ENCODE measurements around the gene SETBP1.

The SETBP1 gene

DNA sequence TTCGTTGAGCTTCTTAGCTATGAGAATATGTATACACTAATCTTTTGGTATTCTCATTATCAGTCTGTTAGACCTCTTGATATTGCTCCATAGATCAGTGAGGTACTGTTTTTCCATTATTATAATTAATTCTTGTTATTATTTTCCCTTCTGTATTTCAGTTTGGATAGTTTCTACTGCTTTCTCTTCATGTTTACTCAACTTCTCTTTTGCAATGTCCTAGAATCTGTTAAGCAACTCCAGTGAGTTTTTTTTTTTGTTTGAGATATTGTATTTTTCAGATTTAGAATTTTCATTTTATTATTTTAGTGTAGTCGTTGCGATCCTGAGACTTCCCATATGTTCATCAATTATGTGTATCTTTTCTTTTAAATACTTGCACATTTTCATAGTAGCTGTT is 260.8 kb downstream of the SETBP1 start:
- TF ChIP-seq TCF4 (CRISPR knock-in tag; IDR thresholded peaks at IDR 0.05; ENCODE audit: borderline replicate concordance) (no peak), ISL1 (CRISPR knock-in tag; IDR thresholded peaks at IDR 0.05) (no peak), ZC3H10 (CRISPR knock-in tag; IDR thresholded peaks at IDR 0.05) (no peak), ZFP30 (CRISPR knock-in tag; IDR thresholded peaks at IDR 0.05) (no peak), ZFP3 (CRISPR knock-in tag; IDR thresholded peaks at IDR 0.05) (no peak), BACH2 (CRISPR knock-in tag; IDR thresholded peaks at IDR 0.05; ENCODE audit: borderline replicate concordance) (no peak), ZNF8 (CRISPR knock-in tag; IDR thresholded peaks at IDR 0.05) (no peak), OSR1 (CRISPR knock-in tag; IDR thresholded peaks at IDR 0.05) (no peak), RARB (CRISPR knock-in tag; IDR thresholded peaks at IDR 0.05) (no peak), ARNTL (CRISPR knock-in tag; IDR thresholded peaks at IDR 0.05; ENCODE audit: borderline replicate concordance, low read depth) (no peak), TOX (CRISPR knock-in tag; IDR thresholded peaks at IDR 0.05; ENCODE audit: borderline replicate concordance) (no peak), PPARA (CRISPR knock-in tag; IDR thresholded peaks at IDR 0.05; ENCODE audit: borderline replicate concordance) (no peak), SNAI2 (CRISPR knock-in tag; IDR thresholded peaks at IDR 0.05) (no peak), ESRRG (CRISPR knock-in tag; IDR thresholded peaks at IDR 0.05) (no peak), GLIS3 (CRISPR knock-in tag; IDR thresholded peaks at IDR 0.05) (no peak)
- TF ChIP-seq, protein P1, sequence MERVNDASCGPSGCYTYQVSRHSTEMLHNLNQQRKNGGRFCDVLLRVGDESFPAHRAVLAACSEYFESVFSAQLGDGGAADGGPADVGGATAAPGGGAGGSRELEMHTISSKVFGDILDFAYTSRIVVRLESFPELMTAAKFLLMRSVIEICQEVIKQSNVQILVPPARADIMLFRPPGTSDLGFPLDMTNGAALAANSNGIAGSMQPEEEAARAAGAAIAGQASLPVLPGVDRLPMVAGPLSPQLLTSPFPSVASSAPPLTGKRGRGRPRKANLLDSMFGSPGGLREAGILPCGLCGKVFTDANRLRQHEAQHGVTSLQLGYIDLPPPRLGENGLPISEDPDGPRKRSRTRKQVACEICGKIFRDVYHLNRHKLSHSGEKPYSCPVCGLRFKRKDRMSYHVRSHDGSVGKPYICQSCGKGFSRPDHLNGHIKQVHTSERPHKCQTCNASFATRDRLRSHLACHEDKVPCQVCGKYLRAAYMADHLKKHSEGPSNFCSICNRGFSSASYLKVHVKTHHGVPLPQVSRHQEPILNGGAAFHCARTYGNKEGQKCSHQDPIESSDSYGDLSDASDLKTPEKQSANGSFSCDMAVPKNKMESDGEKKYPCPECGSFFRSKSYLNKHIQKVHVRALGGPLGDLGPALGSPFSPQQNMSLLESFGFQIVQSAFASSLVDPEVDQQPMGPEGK (CRISPR knock-in tag; IDR thresholded peaks at IDR 0.05; ENCODE audit: borderline replicate concordance): no peak
- TF ChIP-seq, protein P2, sequence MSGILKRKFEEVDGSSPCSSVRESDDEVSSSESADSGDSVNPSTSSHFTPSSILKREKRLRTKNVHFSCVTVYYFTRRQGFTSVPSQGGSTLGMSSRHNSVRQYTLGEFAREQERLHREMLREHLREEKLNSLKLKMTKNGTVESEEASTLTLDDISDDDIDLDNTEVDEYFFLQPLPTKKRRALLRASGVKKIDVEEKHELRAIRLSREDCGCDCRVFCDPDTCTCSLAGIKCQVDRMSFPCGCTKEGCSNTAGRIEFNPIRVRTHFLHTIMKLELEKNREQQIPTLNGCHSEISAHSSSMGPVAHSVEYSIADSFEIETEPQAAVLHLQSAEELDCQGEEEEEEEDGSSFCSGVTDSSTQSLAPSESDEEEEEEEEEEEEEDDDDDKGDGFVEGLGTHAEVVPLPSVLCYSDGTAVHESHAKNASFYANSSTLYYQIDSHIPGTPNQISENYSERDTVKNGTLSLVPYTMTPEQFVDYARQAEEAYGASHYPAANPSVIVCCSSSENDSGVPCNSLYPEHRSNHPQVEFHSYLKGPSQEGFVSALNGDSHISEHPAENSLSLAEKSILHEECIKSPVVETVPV (CRISPR knock-in tag; IDR thresholded peaks at IDR 0.05): no peak
- TF ChIP-seq, protein P3, sequence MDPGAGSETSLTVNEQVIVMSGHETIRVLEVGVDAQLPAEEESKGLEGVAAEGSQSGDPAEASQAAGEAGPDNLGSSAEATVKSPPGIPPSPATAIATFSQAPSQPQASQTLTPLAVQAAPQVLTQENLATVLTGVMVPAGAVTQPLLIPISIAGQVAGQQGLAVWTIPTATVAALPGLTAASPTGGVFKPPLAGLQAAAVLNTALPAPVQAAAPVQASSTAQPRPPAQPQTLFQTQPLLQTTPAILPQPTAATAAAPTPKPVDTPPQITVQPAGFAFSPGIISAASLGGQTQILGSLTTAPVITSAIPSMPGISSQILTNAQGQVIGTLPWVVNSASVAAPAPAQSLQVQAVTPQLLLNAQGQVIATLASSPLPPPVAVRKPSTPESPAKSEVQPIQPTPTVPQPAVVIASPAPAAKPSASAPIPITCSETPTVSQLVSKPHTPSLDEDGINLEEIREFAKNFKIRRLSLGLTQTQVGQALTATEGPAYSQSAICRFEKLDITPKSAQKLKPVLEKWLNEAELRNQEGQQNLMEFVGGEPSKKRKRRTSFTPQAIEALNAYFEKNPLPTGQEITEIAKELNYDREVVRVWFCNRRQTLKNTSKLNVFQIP (CRISPR knock-in tag; IDR thresholded peaks at IDR 0.05; ENCODE audit: borderline replicate concordance, low read depth): no peak
- TF ChIP-seq, protein P4, sequence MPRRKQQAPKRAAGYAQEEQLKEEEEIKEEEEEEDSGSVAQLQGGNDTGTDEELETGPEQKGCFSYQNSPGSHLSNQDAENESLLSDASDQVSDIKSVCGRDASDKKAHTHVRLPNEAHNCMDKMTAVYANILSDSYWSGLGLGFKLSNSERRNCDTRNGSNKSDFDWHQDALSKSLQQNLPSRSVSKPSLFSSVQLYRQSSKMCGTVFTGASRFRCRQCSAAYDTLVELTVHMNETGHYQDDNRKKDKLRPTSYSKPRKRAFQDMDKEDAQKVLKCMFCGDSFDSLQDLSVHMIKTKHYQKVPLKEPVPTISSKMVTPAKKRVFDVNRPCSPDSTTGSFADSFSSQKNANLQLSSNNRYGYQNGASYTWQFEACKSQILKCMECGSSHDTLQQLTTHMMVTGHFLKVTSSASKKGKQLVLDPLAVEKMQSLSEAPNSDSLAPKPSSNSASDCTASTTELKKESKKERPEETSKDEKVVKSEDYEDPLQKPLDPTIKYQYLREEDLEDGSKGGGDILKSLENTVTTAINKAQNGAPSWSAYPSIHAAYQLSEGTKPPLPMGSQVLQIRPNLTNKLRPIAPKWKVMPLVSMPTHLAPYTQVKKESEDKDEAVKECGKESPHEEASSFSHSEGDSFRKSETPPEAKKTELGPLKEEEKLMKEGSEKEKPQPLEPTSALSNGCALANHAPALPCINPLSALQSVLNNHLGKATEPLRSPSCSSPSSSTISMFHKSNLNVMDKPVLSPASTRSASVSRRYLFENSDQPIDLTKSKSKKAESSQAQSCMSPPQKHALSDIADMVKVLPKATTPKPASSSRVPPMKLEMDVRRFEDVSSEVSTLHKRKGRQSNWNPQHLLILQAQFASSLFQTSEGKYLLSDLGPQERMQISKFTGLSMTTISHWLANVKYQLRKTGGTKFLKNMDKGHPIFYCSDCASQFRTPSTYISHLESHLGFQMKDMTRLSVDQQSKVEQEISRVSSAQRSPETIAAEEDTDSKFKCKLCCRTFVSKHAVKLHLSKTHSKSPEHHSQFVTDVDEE (CRISPR knock-in tag; IDR thresholded peaks at IDR 0.05): no peak
- TF ChIP-seq, protein P5, sequence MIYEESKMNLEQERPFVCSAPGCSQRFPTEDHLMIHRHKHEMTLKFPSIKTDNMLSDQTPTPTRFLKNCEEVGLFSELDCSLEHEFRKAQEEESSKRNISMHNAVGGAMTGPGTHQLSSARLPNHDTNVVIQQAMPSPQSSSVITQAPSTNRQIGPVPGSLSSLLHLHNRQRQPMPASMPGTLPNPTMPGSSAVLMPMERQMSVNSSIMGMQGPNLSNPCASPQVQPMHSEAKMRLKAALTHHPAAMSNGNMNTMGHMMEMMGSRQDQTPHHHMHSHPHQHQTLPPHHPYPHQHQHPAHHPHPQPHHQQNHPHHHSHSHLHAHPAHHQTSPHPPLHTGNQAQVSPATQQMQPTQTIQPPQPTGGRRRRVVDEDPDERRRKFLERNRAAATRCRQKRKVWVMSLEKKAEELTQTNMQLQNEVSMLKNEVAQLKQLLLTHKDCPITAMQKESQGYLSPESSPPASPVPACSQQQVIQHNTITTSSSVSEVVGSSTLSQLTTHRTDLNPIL (CRISPR knock-in tag; IDR thresholded peaks at IDR 0.05; ENCODE audit: low read depth): no peak
- ATAC-seq: no peak

DNA sequence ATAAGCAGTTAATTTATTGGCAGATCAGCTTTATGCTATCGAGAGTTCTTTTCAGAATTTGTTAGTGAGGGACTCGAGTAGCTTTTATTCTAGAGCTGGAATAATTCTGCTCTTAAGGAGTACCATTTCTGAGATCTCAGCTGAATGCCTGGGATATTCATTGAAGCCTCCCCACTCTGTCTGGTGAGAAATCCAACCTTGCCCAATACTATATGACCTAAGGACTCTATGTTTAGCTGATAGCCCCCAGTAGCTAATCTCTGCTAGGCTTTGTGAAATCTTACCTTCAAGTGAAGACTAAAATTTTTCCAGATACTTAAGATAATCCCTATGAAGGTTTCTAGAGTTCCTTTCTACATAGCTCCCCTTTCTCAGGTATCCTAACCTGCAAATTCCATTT is 261.4 kb downstream of the SETBP1 start:
- ATAC-seq: no peak
- TF ChIP-seq GLIS3 (CRISPR knock-in tag; IDR thresholded peaks at IDR 0.05): no peak
- TF ChIP-seq OSR1 (CRISPR knock-in tag; IDR thresholded peaks at IDR 0.05): no peak
- TF ChIP-seq PPARA (CRISPR knock-in tag; IDR thresholded peaks at IDR 0.05; ENCODE audit: borderline replicate concordance): no peak

DNA sequence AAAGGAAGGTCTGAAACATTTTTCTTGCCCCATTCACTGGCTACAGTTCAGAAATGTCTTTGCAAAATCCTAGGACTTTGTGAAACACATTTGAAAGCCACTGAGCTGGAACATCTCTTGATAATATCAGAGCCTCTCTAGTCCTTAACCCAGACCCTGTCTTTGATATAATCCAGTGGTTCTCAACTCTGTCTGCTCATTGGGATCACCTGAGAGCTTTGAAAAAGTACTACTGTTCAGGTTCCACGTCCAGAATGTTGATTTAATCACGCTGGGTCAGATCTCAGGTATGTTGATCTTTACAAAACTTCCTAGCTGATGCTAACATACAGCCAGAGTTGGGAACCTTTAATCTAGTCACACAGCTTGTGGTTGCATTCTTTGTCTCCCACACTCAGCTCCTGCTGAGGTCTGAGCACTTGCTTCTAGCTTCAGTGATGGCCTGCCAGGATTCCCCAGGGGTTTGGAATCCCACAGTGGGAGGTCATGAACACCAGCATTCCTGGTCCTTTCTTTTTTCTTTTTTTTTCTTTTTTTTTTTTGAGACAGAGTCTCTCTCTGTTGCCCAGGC is 262.7 kb downstream of the SETBP1 start:
- TF ChIP-seq RARB (CRISPR knock-in tag; IDR thresholded peaks at IDR 0.05): no peak
- TF ChIP-seq ZFP3 (CRISPR knock-in tag; IDR thresholded peaks at IDR 0.05): no peak
- TF ChIP-seq ISL1 (CRISPR knock-in tag; IDR thresholded peaks at IDR 0.05): no peak
- TF ChIP-seq ZNF8 (CRISPR knock-in tag; IDR thresholded peaks at IDR 0.05): no peak
- TF ChIP-seq, protein P1 (CRISPR knock-in tag; IDR thresholded peaks at IDR 0.05; ENCODE audit: borderline replicate concordance): no peak
- no peak for TF ChIP-seq GLIS3 (CRISPR knock-in tag; IDR thresholded peaks at IDR 0.05)
- TF ChIP-seq, protein P3 (CRISPR knock-in tag; IDR thresholded peaks at IDR 0.05; ENCODE audit: borderline replicate concordance, low read depth): no peak
- peak; percentile 49 for ATAC-seq

Measured in SK-N-SH treated with all-trans-retinoic acid at 6 μM for 48 hours (cell line).